Muscle layer of duodenum (tissue), 2 donors: Measurements from ENCODE around the gene PPP2R2C.

Experiments used
- H3K27ac ChIP-seq: one replicate; pipeline ENCODE4 v1.7.0; 2013; ENCODE audit warnings: mild to moderate bottlenecking, low read length
- H3K27me3 ChIP-seq: one replicate; pipeline ENCODE4 v1.7.0; 2013; ENCODE audit warnings: low read depth, mild to moderate bottlenecking, control low read depth, low read length
- H3K36me3 ChIP-seq, 2 donors: one replicate each; pipeline ENCODE4 v1.7.0; 2013; ENCODE audit warnings: low read length in 2 of 2, control low read depth in 1 of 2, mild to moderate bottlenecking in 1 of 2; ENCODE audit not compliant: insufficient read depth in 2 of 2, control insufficient read depth in 1 of 2
- H3K4me1 ChIP-seq, 2 donors: one replicate each; pipeline ENCODE4 v1.7.0; 2013; ENCODE audit warnings: low read length in 2 of 2, mild to moderate bottlenecking in 2 of 2, control low read depth in 1 of 2, moderate library complexity in 1 of 2; ENCODE audit not compliant: insufficient read depth in 2 of 2, control insufficient read depth in 1 of 2
- H3K4me3 ChIP-seq, 2 donors: one replicate each; pipeline ENCODE4 v1.7.0; 2013; ENCODE audit warnings: low read length in 2 of 2, low read depth in 1 of 2, mild to moderate bottlenecking in 1 of 2
- H3K9me3 ChIP-seq, 2 donors: one replicate each; pipeline ENCODE4 v1.7.0; 2013; ENCODE audit warnings: low read length in 2 of 2, control low read depth in 1 of 2, mild to moderate bottlenecking in 1 of 2; ENCODE audit not compliant: control insufficient read depth in 1 of 2
- donor health status: healthy.

The PPP2R2C gene

DNA sequence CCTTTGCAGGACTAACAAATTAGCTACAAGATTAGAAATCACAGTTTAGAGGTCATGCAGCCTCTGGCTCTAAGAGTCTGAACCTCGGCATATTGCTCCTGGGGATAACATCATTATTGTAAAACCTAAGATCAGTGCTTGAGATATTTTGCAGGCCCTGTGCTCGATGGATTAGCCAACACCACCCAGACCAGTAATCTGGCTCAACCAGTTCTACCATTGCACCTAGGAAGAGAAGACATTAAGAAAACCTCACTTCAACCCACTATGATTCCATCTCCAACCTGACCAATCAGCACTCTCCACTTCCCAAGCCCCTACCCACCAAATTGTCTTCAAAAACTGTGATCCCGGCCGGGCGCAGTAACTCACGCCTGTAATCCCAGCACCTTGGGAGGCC lies 159.2 kb downstream of the PPP2R2C start:
- H3K27ac ChIP-seq = no peak overlapping the region
- H3K36me3 ChIP-seq = no peaks in the 10 kb centered on the region
- H3K27me3 ChIP-seq = peaks cover 6% of the 10 kb centered on the region

DNA sequence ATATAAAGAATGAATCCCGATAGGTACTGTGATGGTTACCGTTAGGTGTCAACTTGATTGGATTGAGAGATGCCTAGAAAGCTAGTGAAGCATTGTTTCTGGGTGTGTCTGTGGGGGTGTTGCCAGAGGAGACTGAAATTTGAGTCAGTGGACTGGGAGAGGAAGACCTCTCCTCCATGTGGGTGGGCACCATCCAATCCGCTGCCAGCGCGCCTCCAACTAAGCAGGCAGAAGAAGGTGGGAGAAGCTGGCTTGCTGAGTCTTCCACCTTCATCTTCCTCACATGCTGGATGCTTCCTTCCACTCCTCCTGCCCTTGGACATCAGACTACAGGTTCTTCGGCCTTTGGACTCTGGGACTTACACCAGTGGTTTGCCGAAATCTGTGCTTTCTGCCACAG lies 162.6 kb downstream of the PPP2R2C start:
- Histone ChIP-seq H3K4me1 (peaks cover 0 to 12% of the 10 kb centered on the region in 2 donors), H3K27ac (no peak overlapping the region), H3K4me3 (peak overlapping the region; percentile 30 to 69)

More for the DNA sequence above, 159.2 kb downstream of the PPP2R2C start:
- H3K4me1 ChIP-seq = peaks cover 0 to 12% of the 10 kb centered on the region in 2 donors
- H3K4me3 ChIP-seq = no peak overlapping the region
- no peaks in the 10 kb centered on the region for H3K9me3 ChIP-seq

DNA sequence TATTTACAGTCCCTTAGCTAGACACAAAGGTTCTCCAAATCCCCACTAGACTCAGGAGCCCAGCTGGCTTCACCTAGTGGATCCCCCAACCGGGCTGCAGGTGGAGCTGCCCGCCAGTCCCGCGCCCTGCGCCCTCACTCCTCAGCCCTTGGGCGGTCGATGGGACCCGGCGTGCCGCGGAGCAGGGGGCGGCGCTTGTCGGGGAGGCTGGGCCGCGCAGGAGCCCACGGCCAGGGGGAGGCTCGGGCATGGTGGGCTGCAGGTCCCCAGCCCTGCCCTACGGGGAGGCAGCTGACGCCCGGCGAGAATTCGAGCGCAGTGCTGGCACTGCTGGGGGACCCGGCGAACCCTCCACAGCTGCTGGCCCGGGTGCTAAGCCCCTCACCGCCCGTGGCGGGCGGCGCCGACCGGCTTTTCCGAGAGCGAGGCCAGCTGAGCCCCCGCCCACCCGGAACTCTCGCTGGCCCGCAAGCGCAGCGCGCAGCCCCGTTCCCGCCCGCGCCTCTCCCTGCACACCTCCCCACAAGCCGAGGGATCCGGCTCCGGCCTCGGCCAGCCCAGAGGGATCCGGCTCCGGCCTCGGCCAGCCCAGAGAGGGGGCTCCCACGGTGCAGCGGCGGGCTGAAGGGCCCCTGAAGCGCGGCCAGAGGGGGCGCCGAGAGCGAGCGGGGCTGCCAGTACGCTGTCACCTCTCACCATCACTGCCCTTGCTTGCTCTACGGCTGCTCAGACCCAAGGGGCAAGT lies 163.3 kb downstream of the PPP2R2C start:
- H3K4me1 ChIP-seq = peaks cover 0 to 12% of the 10 kb centered on the region in 2 donors

More for the DNA sequence above, 162.6 kb downstream of the PPP2R2C start:
- H3K27me3 ChIP-seq = peaks cover 6% of the 10 kb centered on the region
- no peaks in the 10 kb centered on the region for H3K36me3 ChIP-seq
- H3K9me3 ChIP-seq = no peaks in the 10 kb centered on the region

DNA sequence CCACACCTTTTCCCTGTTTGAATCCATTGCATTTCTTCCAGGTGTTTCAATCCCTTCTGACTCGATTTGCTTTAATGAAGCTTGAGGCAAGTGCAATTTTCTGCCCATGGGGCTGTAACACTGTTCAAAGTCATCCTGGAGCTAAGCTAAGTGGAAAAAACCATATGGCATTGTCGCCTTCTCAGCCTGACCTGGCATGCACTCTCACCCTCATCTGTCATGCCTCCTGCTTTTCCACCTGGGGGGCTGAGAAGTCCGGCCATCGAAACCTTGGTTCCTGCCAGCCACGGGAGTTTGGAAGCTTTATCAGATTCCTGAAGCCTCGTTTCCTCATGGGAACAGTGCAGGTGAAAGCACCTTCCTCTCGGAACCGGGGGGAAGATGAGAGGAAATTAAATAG lies 164.5 kb downstream of the PPP2R2C start:
- Histone ChIP-seq H3K36me3 (peaks cover 0 to 19% of the 10 kb centered on the region in 2 donors), H3K27ac (no peak overlapping the region), H3K4me1 (peaks cover 0 to 12% of the 10 kb centered on the region in 2 donors), H3K27me3 (peaks cover 6% of the 10 kb centered on the region), H3K4me3 (no peak overlapping the region), H3K9me3 (no peaks in the 10 kb centered on the region)

More for the DNA sequence above, 163.3 kb downstream of the PPP2R2C start:
- no peak overlapping the region for H3K27ac ChIP-seq
- H3K4me3 ChIP-seq = peak overlapping the region; percentile 30 to 69
- H3K36me3 ChIP-seq = peaks cover 0 to 7% of the 10 kb centered on the region in 2 donors
- H3K27me3 ChIP-seq = peaks cover 6% of the 10 kb centered on the region
- H3K9me3 ChIP-seq = no peaks in the 10 kb centered on the region

DNA sequence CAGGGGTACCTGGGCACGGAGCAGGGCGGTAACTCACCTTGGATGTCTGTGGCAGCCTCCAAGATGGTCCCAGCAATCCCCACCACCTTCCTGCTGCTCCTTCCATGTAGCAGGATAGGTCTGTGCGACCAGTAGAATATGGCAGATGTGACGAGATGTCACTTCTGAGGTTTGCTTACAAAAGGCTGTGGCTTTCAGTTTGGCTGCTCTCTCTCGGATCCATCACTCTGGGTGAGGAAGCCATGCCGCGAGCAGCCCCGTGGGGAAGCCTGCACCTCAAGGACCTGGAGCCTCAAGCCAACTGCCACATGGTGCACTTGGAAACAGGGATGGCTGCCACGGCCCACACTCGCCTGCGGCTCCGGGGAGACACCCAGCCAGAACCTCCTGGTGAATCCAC lies 165.2 kb downstream of the PPP2R2C start:
- Histone ChIP-seq H3K27ac (no peak overlapping the region), H3K27me3 (peaks cover 6% of the 10 kb centered on the region), H3K4me3 (no peak overlapping the region), H3K4me1 (peaks cover 0 to 12% of the 10 kb centered on the region in 2 donors), H3K9me3 (no peaks in the 10 kb centered on the region), H3K36me3 (peaks cover 0 to 25% of the 10 kb centered on the region in 2 donors)

DNA sequence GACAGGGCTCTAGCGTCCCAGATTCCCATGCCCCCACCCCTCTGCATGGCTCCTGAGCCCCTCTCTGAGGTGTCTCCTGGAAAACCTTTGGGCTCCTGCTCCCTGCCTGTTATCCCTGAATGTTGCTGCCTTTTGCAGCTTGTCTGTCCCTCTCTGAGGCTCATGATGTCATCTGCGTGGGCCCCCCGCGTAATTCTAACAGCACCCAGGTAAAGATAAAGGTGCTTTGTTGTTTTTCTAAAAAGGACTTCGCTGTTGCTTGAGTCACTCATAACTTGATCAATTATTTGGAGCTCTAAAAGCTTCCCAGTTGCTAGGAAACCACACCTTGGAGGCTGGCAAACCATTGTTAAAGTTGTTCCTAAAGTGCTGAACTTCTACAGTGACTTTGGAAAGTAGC lies 166.1 kb downstream of the PPP2R2C start:
- Histone ChIP-seq H3K4me3 (no peak overlapping the region), H3K36me3 (peaks cover 0 to 34% of the 10 kb centered on the region in 2 donors), H3K9me3 (no peaks in the 10 kb centered on the region), H3K4me1 (peaks cover 0 to 12% of the 10 kb centered on the region in 2 donors), H3K27me3 (peaks cover 6% of the 10 kb centered on the region), H3K27ac (no peak overlapping the region)

DNA sequence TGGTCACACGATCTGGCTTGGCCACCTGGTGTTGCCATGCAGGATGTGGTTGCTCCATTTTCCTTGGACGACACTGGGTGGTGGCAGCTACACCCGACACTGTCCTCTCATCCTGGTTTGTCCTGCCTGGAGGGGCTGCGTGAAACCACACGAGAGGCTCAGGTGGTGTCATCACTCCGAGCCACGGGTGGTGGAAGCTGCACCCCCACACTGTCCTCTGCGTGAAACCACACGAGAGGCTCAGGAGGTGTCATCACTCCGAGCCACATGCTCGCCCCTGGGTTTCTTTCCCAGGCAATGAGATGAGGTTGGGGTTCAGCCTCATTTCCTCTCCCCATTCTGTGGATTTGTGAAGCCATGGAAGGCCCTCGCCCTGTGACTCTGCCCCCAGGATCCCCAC lies 168.5 kb downstream of the PPP2R2C start:
- Histone ChIP-seq H3K9me3 (no peaks in the 10 kb centered on the region), H3K4me3 (no peak overlapping the region), H3K27ac (no peak overlapping the region), H3K27me3 (no peaks in the 10 kb centered on the region), H3K4me1 (peaks cover 0 to 2% of the 10 kb centered on the region in 2 donors), H3K36me3 (peaks cover 0 to 52% of the 10 kb centered on the region in 2 donors)

DNA sequence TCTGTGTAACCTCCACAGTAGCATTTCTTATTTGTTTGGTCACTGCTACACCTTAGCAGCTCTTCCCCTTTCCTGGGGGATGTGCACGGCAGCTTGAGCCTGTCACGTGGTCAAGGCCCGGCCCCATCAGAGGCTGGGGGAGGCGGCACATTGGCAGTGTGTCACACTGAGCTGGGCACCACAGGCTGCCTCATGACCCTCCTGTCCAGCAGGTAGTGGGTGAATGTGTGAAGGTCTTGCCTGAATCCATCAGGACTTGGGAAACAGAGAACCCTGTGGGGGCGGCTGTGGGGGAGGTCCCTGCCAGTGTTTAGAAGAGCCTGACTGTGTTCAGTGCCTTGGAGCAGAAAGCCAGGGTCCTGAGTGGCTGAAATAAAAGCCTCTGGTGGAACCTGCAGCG lies 169.5 kb downstream of the PPP2R2C start:
- no peaks in the 10 kb centered on the region for H3K27me3 ChIP-seq
- H3K36me3 ChIP-seq = peaks cover 0 to 62% of the 10 kb centered on the region in 2 donors
- no peak overlapping the region for H3K4me3 ChIP-seq
- no peaks in the 10 kb centered on the region for H3K4me1 ChIP-seq
- no peak overlapping the region for H3K27ac ChIP-seq
- H3K9me3 ChIP-seq = no peaks in the 10 kb centered on the region

DNA sequence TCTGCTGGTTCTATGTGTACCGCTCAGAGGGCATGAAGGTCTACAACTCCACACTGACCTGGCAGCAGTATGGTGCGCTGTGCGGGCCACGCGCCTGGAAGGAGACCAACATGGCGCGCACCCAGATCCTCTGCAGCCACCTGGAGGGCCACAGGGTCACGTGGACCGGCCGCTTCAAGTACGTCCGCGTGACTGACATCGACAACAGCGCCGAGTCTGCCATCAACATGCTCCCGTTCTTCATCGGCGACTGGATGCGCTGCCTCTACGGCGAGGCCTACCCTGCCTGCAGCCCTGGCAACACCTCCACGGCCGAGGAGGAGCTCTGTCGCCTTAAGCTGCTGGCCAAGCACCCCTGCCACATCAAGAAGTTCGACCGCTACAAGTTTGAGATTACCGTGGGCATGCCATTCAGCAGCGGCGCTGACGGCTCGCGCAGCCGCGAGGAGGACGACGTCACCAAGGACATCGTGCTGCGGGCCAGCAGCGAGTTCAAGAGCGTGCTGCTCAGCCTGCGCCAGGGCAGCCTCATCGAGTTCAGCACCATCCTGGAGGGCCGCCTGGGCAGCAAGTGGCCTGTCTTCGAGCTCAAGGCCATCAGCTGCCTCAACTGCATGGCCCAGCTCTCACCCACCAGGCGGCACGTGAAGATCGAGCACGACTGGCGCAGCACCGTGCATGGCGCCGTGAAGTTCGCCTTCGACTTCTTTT lies 170.5 kb downstream of the PPP2R2C start:
- Histone ChIP-seq H3K4me1 (no peaks in the 10 kb centered on the region), H3K9me3 (no peaks in the 10 kb centered on the region), H3K27me3 (no peaks in the 10 kb centered on the region), H3K4me3 (no peak overlapping the region), H3K36me3 (peaks cover under 1 to 69% of the 10 kb centered on the region in 2 donors), H3K27ac (no peak overlapping the region)

DNA sequence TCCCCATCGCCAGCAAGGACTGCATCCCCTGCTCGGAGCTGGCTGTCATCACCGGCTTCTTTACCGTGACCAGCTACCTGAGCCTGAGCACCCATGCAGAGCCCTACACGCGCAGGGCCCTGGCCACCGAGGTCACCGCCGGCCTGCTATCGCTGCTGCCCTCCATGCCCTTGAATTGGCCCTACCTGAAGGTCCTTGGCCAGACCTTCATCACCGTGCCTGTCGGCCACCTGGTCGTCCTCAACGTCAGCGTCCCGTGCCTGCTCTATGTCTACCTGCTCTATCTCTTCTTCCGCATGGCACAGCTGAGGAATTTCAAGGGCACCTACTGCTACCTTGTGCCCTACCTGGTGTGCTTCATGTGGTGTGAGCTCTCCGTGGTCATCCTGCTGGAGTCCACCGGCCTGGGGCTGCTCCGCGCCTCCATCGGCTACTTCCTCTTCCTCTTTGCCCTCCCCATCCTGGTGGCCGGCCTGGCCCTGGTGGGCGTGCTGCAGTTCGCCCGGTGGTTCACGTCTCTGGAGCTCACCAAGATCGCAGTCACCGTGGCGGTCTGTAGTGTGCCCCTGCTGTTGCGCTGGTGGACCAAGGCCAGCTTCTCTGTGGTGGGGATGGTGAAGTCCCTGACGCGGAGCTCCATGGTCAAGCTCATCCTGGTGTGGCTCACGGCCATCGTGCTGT lies 171.2 kb downstream of the PPP2R2C start:
- H3K4me1 ChIP-seq = no peaks in the 10 kb centered on the region
- H3K27ac ChIP-seq = no peak overlapping the region
- H3K36me3 ChIP-seq = peaks cover 8 to 75% of the 10 kb centered on the region in 2 donors
- no peaks in the 10 kb centered on the region for H3K27me3 ChIP-seq
- no peaks in the 10 kb centered on the region for H3K9me3 ChIP-seq
- H3K4me3 ChIP-seq = no peak overlapping the region

DNA sequence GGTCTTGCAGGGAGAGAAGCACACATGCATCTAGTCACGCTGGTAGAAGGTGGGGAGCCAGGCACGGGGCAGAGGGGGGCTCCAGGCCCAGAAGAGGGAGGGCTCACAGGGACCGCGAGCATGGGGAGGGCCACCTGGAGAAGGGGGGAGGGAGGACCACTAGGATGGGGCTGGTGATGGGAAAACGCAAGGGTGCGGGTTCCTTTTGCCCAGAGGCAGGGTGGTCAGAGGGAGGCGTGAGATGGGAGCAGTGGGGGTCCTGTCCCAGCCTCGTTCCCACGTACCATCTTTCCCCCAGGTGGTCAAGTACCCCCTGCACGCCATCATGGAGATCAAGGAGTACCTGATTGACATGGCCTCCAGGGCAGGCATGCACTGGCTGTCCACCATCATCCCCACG lies 172.1 kb downstream of the PPP2R2C start:
- no peaks in the 10 kb centered on the region for H3K4me1 ChIP-seq
- H3K4me3 ChIP-seq = no peak overlapping the region
- no peaks in the 10 kb centered on the region for H3K27me3 ChIP-seq
- no peaks in the 10 kb centered on the region for H3K9me3 ChIP-seq
- no peak overlapping the region for H3K27ac ChIP-seq
- peaks cover 9 to 84% of the 10 kb centered on the region in 2 donors for H3K36me3 ChIP-seq
